Esophagus squamous epithelium (tissue), 4 donors: ENCODE results near the gene HES4.

ENCODE experiments used
- POLR2A ChIP-seq, 4 donors: fragments of 450-650 bp; IDR thresholded peaks; one replicate each; pipeline ENCODE4 v1.6.1; 2017; ENCODE audit warnings: antibody characterized with exemption in 4 of 4, mild to moderate bottlenecking in 4 of 4, moderate library complexity in 3 of 4
- TF ChIP-seq, protein P1 (sequence below), 6 experiments: fragments of 450-650 bp in 4 of 6; fragments of 200-600 bp in 2 of 6; sonication (generic) in 2 of 6; IDR thresholded peaks; one replicate each; pipeline ENCODE4 v1.5.1; 2016 to 2019; ENCODE audit warnings: antibody characterized with exemption in 6 of 6, mild to moderate bottlenecking in 4 of 6, moderate library complexity in 4 of 6

DNA sequence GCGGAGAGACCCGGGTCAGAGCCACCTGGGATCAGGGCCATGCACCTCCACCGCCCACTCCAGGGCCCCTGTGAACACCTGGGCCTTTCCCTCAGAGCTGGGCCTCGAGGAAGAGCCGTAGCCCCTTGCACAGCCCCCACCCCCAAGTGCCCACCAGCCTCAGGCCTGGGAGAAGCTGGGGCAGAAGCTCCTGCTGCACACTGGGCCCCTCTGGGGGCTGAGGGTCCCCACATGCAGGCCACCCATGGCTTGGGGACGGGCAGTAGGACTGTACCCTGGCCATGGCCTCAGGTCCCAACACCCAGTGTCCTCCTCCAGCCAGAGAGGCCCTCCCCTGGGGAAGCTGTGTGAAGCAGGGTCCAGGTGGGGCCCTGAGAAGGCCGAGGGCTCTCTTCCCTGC, 47.3 kb downstream of the HES4 start:
- TF ChIP-seq, protein P1, sequence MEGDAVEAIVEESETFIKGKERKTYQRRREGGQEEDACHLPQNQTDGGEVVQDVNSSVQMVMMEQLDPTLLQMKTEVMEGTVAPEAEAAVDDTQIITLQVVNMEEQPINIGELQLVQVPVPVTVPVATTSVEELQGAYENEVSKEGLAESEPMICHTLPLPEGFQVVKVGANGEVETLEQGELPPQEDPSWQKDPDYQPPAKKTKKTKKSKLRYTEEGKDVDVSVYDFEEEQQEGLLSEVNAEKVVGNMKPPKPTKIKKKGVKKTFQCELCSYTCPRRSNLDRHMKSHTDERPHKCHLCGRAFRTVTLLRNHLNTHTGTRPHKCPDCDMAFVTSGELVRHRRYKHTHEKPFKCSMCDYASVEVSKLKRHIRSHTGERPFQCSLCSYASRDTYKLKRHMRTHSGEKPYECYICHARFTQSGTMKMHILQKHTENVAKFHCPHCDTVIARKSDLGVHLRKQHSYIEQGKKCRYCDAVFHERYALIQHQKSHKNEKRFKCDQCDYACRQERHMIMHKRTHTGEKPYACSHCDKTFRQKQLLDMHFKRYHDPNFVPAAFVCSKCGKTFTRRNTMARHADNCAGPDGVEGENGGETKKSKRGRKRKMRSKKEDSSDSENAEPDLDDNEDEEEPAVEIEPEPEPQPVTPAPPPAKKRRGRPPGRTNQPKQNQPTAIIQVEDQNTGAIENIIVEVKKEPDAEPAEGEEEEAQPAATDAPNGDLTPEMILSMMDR (IDR thresholded peaks at IDR 0.05) = no peak
- TF ChIP-seq POLR2A (IDR thresholded peaks at IDR 0.05) = no peak
